GM23338 (cell line): ENCODE data around the gene OIT3. TPM values are rescaled to one million over a fixed set of nuclear protein-coding genes. Genes with fewer than 3 reads are reported as not detected.

Experiments used
- ATAC-seq: fragments of 200-7000 bp; cut with Tn5 transposase; 3 replicates; pipeline ENCODE4 v1.9.1; 2020
- DNase-seq: peaks from one replicate; pipeline ENCODE4 v3.0.0-alpha.2; 2015; ENCODE audit warnings: low spot score
- H2AFZ ChIP-seq: fragments of 200-600 bp; sonication (generic); 2 replicates; pipeline ENCODE4 v1.8.0; 2016; ENCODE audit warnings: antibody characterized with exemption, mild to moderate bottlenecking, moderate library complexity
- H3F3A ChIP-seq: fragments of 200-600 bp; sonication (generic); replicated peaks from 2 replicates; pipeline ENCODE4 v1.8.0; 2017; ENCODE audit warnings: antibody characterized with exemption, mixed run types, low read depth
- H3K27ac ChIP-seq: fragments of 200-600 bp; sonication (generic); 2 replicates; pipeline ENCODE4 v1.6.1; 2016; ENCODE audit warnings: low read depth
- H3K27me3 ChIP-seq: fragments of 200-600 bp; sonication (generic); 2 replicates; pipeline ENCODE4 v1.8.0; 2016; ENCODE audit warnings: mild to moderate bottlenecking, mixed run types, moderate library complexity; ENCODE audit not compliant: insufficient read depth
- H3K36me3 ChIP-seq: fragments of 200-600 bp; sonication (generic); 2 replicates; pipeline ENCODE4 v1.8.0; 2016; ENCODE audit warnings: mild to moderate bottlenecking; ENCODE audit not compliant: insufficient read depth
- H3K4me1 ChIP-seq: fragments of 200-600 bp; sonication (generic); 2 replicates; pipeline ENCODE4 v1.8.0; 2016; ENCODE audit warnings: mild to moderate bottlenecking, moderate library complexity; ENCODE audit not compliant: insufficient read depth
- H3K4me2 ChIP-seq: fragments of 200-600 bp; sonication (generic); 2 replicates; pipeline ENCODE4 v1.7.1; 2017; ENCODE audit warnings: mixed run types
- H3K4me3 ChIP-seq: fragments of 200-600 bp; sonication (generic); 2 replicates; pipeline ENCODE4 v1.6.1; 2016; ENCODE audit warnings: mixed run types
- H3K79me2 ChIP-seq: fragments of 200-600 bp; sonication (generic); replicated peaks from 2 replicates; pipeline ENCODE4 v1.8.0; 2017; ENCODE audit warnings: mild to moderate bottlenecking; ENCODE audit not compliant: insufficient read depth
- H3K9me2 ChIP-seq: fragments of 200-600 bp; sonication (generic); 2 replicates; pipeline ENCODE4 v1.8.0; 2017; ENCODE audit not compliant: insufficient read depth
- H4K20me1 ChIP-seq: fragments of 200-600 bp; sonication (generic); replicated peaks from 2 replicates; pipeline ENCODE4 v1.8.0; 2017; ENCODE audit warnings: mild to moderate bottlenecking; ENCODE audit not compliant: insufficient read depth
- H3K27ac Mint-ChIP-seq: 2 replicates; pipeline ENCODE4 v1.8.0; 2020; ENCODE audit warnings: inconsistent platforms, mild to moderate bottlenecking, moderate library complexity, mixed read lengths
- H3K27me3 Mint-ChIP-seq: 3 replicates; pipeline ENCODE4 v1.8.0; 2022; ENCODE audit warnings: low read depth, mild to moderate bottlenecking, moderate library complexity, mixed read lengths, inconsistent platforms; ENCODE audit not compliant: insufficient read depth, poor library complexity
- H3K36me3 Mint-ChIP-seq: 3 replicates; pipeline ENCODE4 v1.8.0; 2021; ENCODE audit warnings: low read depth, mild to moderate bottlenecking, inconsistent platforms, moderate library complexity, mixed read lengths
- H3K4me1 Mint-ChIP-seq: 3 replicates; pipeline ENCODE4 v1.8.0; 2020; ENCODE audit warnings: mild to moderate bottlenecking, inconsistent platforms, mixed read lengths
- H3K4me3 Mint-ChIP-seq: 3 replicates; pipeline ENCODE4 v1.8.0; 2021; ENCODE audit warnings: moderate library complexity, mild to moderate bottlenecking, inconsistent platforms, mixed read lengths
- H3K9me3 Mint-ChIP-seq: 3 replicates; pipeline ENCODE4 v1.8.0; 2020; ENCODE audit warnings: moderate library complexity, mild to moderate bottlenecking, inconsistent platforms, mixed read lengths
- EZH2 ChIP-seq: fragments of 200-600 bp; sonication (generic); IDR thresholded peaks from one replicate; pipeline ENCODE4 v1.8.0; 2017; ENCODE audit warnings: antibody characterized with exemption, mild to moderate bottlenecking, low read depth; ENCODE audit not compliant: unreplicated experiment
- EZH2phosphoT487 ChIP-seq: fragments of 200-600 bp; sonication (generic); IDR thresholded peaks from one replicate; pipeline ENCODE4 v1.8.1; 2018; ENCODE audit warnings: antibody characterized with exemption; ENCODE audit not compliant: unreplicated experiment
- JUNB ChIP-seq: IDR thresholded peaks from one replicate; pipeline ENCODE4 v1.6.1; 2016; ENCODE audit warnings: antibody characterized with exemption; ENCODE audit not compliant: unreplicated experiment
- NANOG ChIP-seq: IDR thresholded peaks from 2 replicates; pipeline ENCODE4 v1.6.1; 2016; ENCODE audit warnings: antibody characterized with exemption, borderline replicate concordance
- REST ChIP-seq: IDR thresholded peaks from one replicate; pipeline ENCODE4 v1.6.1; 2018; ENCODE audit warnings: antibody characterized with exemption; ENCODE audit not compliant: unreplicated experiment
- STAT1 ChIP-seq: IDR thresholded peaks from one replicate; pipeline ENCODE4 v1.6.1; 2016; ENCODE audit warnings: antibody characterized with exemption; ENCODE audit not compliant: unreplicated experiment
- ZNF114 ChIP-seq: fragments of 250-450 bp; sonication (Bioruptor Pico); IDR thresholded peaks from 2 replicates; pipeline ENCODE4 v1.5.0; 2020; ENCODE audit warnings: mild to moderate bottlenecking, moderate library complexity
- ZNF462 ChIP-seq: fragments of 250-450 bp; sonication (Bioruptor Pico); IDR thresholded peaks from 2 replicates; pipeline ENCODE4 v1.5.0; 2020; ENCODE audit warnings: mild to moderate bottlenecking, moderate library complexity
- polyA plus RNA-seq: library from polyadenylated mRNA; unstranded; fragments of >200 nt; fragmentation: Nextera tagmentation; extraction: Ambion mirVana; gene quantifications from 2 replicates; pipeline ENCODE4 v1.2.1, GENCODE V29; 2016
- total RNA-seq: library from RNA; depleted of rRNA; stranded (reverse); fragments of >200 nt; shearing (Covaris generic); gene quantifications from 2 replicates; pipeline ENCODE4 v1.2.3, GENCODE V29; 2014
- TF ChIP-seq, protein P1 (sequence below), 2 experiments: fragments of 200-600 bp in 1 of 2; sonication (generic) in 1 of 2; conservative IDR thresholded peaks; 2 replicates each; pipeline versions ENCODE4 v1.5.1 to v1.6.1; 2016 to 2017; ENCODE audit warnings: antibody characterized with exemption in 2 of 2, low read depth in 2 of 2, mild to moderate bottlenecking in 2 of 2, moderate library complexity in 1 of 2
- TF ChIP-seq, protein P2 (sequence below): IDR thresholded peaks from 2 replicates; pipeline ENCODE4 v1.6.1; 2016; ENCODE audit warnings: antibody characterized with exemption

The OIT3 gene
- total and polyA plus RNA-seq, 2 experiments from 2014 or later: not detected

DNA sequence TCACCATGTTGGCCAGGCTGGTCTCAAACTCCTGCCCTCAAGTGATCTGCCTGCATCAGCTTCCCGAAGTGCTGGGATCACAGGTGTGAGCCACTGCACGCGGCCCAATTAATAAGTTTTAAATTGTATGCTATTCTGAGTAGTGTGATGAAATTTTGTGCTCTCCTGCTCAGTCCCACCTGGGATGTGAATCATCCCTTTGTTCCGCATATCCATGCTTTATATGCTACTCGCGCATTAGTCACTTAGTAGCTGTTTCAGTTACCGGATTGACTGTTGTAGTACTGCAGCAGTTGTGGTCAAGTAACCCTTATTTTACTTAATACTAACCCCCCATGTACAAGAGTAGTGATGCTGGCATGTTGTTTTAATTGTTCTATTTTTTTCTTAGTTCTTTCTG lies 47.3 kb upstream of the OIT3 start:
- H4K20me1 ChIP-seq: no peaks in the 10 kb centered on the region
- H3K4me2 ChIP-seq: no peak overlapping the region

GRCh38 chr10:72847681-72848080 lies 45.9 kb upstream of the OIT3 start:
- Histone ChIP-seq H3K4me3 (no peak overlapping the region), H3K79me2 (no peaks in the 10 kb centered on the region), H2AFZ (no peak overlapping the region), H3K9me2 (no peaks in the 10 kb centered on the region), H3K27ac (no peak overlapping the region), H3K4me2 (no peak overlapping the region), H3K36me3 (no peaks in the 10 kb centered on the region), H4K20me1 (no peaks in the 10 kb centered on the region), H3K27me3 (no peaks in the 10 kb centered on the region), H3F3A (no peaks in the 10 kb centered on the region), H3K4me1 (no peaks in the 10 kb centered on the region)
- no peak overlapping the region for H3K27ac Mint-ChIP-seq
- peaks cover 11% of the 10 kb centered on the region for H3K9me3 Mint-ChIP-seq
- DNase-seq: no peak
- H3K4me1 Mint-ChIP-seq: no peaks in the 10 kb centered on the region
- no peaks in the 10 kb centered on the region for H3K27me3 Mint-ChIP-seq
- no peak for ATAC-seq
- H3K36me3 Mint-ChIP-seq: peaks cover 14% of the 10 kb centered on the region; the same call in 2 of the 3 replicates
- no peak overlapping the region for H3K4me3 Mint-ChIP-seq
- TF ChIP-seq NANOG (no peak), REST (no peak), EZH2phosphoT487 (no peak), ZNF114 (CRISPR knock-in tag) (no peak), STAT1 (no peak), ZNF462 (CRISPR knock-in tag) (no peak), JUNB (no peak)
- TF ChIP-seq, protein P1, sequence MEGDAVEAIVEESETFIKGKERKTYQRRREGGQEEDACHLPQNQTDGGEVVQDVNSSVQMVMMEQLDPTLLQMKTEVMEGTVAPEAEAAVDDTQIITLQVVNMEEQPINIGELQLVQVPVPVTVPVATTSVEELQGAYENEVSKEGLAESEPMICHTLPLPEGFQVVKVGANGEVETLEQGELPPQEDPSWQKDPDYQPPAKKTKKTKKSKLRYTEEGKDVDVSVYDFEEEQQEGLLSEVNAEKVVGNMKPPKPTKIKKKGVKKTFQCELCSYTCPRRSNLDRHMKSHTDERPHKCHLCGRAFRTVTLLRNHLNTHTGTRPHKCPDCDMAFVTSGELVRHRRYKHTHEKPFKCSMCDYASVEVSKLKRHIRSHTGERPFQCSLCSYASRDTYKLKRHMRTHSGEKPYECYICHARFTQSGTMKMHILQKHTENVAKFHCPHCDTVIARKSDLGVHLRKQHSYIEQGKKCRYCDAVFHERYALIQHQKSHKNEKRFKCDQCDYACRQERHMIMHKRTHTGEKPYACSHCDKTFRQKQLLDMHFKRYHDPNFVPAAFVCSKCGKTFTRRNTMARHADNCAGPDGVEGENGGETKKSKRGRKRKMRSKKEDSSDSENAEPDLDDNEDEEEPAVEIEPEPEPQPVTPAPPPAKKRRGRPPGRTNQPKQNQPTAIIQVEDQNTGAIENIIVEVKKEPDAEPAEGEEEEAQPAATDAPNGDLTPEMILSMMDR (conservative IDR thresholded peaks at IDR 0.05; ENCODE audit: low read depth in 2 of 2): no peak
- TF ChIP-seq, protein P2, sequence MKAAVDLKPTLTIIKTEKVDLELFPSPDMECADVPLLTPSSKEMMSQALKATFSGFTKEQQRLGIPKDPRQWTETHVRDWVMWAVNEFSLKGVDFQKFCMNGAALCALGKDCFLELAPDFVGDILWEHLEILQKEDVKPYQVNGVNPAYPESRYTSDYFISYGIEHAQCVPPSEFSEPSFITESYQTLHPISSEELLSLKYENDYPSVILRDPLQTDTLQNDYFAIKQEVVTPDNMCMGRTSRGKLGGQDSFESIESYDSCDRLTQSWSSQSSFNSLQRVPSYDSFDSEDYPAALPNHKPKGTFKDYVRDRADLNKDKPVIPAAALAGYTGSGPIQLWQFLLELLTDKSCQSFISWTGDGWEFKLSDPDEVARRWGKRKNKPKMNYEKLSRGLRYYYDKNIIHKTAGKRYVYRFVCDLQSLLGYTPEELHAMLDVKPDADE: no peak

More for the DNA sequence above, 47.3 kb upstream of the OIT3 start:
- DNase-seq (no peak), ATAC-seq (no peak)
- H2AFZ ChIP-seq: no peak overlapping the region
- TF ChIP-seq NANOG (no peak), STAT1 (no peak), EZH2 (no peak)
- H3F3A ChIP-seq: no peaks in the 10 kb centered on the region
- H3K4me3 ChIP-seq: no peak overlapping the region
- no peaks in the 10 kb centered on the region for H3K27me3 ChIP-seq
- H3K4me1 ChIP-seq: no peaks in the 10 kb centered on the region
- Mint-ChIP-seq H3K27ac (no peak overlapping the region; the same call in 1 of the 2 replicates), H3K9me3 (peaks cover 3% of the 10 kb centered on the region), H3K4me3 (no peak overlapping the region), H3K4me1 (no peaks in the 10 kb centered on the region), H3K27me3 (no peaks in the 10 kb centered on the region), H3K36me3 (peaks cover 6% of the 10 kb centered on the region; the same call in 2 of the 3 replicates)
- H3K79me2 ChIP-seq: no peaks in the 10 kb centered on the region
- no peak overlapping the region for H3K27ac ChIP-seq
- no peaks in the 10 kb centered on the region for H3K36me3 ChIP-seq
- H3K9me2 ChIP-seq: no peaks in the 10 kb centered on the region
